GM11168 (cell line): Measurements from ENCODE around the gene ZNF132.

Source experiments
- in situ Hi-C: fragments of 300-500 bp; cut with MboI; formaldehyde crosslinking; loops from one replicate; pipeline ENCODE4 v1.12.0; 2022; ENCODE audit warnings: low sequenced_read_pairs; ENCODE audit not compliant: unreplicated experiment

Gene ZNF132

DNA sequence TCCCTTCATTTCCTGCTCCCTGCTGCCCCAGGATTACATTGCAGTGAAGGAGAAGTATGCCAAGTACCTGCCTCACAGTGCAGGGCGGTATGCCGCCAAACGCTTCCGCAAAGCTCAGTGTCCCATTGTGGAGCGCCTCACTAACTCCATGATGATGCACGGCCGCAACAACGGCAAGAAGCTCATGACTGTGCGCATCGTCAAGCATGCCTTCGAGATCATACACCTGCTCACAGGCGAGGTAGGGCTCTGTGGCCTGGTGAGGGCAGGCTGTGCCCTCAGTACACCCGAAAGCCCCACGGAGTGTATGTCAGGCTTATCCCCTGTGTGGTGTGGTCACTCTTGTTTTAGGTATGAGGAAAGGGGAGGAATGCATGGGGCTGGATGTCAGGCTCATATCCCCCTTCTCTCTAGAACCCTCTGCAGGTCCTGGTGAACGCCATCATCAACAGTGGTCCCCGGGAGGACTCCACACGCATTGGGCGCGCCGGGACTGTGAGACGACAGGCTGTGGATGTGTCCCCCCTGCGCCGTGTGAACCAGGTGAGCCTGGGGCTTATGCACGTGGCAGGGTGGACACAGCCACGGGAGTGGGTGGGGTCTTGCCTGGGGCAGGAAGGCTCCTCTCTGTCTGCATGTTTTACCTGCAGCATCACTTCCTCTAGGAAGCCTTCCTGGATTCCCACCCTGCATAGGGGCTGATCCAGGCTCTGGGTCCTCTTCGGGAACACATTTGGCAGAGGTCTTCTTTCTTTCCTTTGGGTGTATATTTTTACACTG is 46.8 kb downstream of the ZNF132 start:
- in situ Hi-C loops: no loop called here

DNA sequence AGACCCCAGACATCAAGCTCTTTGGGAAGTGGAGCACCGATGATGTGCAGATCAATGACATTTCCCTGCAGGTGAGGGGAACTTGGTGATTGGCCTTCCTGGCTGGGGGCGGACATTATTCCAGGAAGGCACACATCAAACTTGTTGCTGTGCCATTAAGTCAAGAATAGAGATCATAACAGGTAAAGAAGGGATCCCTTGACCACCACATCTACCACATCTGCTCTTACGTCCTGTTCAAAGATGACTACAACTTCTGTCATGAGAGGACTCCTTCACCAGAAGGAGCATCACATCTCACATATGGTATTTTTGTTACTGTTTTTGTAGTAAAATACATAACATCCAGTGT is 51.8 kb downstream of the ZNF132 start:
- in situ Hi-C loops: no loop called here

DNA sequence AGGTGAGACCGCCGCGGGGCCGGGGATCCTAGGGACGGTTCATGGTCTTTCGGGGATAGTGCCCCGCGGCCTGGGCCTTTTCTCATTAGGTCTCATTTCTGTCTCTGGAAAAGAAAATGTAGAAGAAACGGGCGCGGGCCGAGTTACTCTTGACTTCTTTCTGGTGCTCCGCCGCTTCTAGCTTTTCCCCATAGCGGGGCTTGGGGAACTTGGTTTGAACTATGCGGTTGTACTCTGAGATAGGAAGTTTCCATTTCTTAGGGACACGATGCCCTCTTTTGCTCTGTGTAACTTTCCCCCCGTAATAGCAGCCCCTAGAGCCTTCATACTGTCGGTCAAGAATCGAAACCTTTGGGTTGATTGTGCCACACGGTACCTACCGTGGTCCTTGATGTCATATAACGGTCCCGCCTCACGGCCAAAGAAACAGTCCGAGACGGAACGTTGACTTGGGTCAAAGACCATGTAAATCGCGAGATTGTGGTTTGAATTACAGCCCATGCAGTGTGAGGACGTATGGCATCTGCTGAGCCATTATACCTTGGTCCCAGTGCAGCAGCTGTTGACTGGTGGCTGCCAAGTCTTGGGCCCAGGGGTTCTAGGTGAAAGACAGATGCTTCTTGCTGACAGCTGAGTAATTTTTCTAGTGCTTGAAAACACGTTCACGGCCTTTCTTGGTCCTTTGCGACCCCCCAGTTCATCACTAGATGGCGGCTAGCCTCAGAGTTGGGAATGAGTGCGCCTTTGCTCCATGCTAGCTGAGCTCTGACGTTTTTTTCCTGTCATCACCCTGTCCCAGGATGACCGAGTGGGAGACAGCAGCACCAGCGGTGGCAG is 52.4 kb downstream of the ZNF132 start:
- in situ Hi-C loops: no loop called here

DNA sequence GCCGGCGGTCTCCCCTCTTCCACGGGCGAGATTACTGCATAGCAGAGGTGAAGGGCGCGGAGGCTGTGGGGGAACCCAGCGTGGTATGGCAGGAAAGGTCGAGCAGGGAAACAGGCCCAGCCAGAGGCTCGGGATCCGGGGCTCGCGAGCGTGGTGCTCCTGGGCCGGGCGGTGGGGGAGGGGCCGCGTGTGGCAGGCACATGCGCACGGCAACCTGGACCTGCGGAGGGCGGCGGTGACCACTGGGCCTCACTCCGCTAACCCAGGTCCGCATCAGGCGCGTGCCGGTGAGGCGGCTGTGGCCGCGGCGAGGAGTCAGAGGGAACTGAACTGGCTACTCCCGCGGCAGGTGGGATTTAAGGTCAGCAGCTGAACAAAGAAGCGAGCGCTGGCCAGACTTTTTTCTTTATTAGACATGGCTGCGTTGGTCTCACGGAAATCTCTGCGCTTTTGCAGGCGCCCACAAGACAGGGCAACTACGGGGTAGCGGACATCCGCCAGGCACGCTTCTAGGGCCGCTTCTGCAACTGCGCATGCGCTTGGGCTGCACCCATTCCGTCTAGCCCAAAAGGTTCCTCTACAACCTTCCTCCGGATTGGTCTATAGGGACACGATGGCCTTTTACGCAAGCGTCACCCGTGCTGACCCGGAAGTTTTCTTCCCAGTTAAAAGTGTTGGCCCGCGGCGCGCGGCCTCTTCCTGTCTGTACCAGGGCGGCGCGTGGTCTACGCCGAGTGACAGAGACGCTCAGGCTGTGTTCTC is 53.2 kb downstream of the ZNF132 start, which contains the start of gene RPS5:
TSS of gene RPS5 (plus strand) at position 694 of the 762 bp plus-strand sequence. CDS start 869 bp downstream, outside the sequence.
- in situ Hi-C loops: no loop called here

DNA sequence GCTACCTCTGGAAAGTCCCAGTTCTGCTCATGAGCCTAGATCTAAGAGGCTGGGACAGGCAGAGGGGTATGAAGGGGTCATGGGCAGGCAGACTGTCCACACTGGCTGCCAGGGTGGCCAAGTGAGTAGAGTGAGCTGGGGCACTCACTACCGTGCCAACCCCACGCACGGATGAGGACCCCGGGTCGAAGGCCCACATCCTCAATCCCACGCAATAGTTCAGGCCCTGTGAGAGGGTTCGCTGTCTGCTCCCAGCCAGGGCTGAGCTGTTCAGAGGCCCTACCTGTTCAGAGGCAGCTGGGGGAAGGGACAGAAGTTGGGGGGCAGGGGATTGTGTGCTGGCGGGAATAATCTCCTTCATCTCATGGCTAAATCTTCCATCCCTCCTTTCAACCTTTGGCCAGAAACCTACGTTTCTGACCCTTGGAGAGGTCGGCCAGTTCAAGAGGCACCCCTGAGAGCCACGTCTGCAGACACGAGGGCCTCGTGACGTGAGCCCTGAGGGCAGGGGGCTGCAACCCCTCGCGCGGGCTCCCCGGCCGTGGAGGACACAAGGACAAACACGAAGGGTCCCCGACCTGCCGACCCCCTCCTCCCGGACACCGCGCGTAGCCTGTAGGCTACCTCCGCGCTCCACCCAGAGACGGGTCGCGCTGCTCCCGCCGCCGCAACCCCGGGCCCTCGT is 53.9 kb downstream of the ZNF132 start:
- in situ Hi-C loops: no loop called here

DNA sequence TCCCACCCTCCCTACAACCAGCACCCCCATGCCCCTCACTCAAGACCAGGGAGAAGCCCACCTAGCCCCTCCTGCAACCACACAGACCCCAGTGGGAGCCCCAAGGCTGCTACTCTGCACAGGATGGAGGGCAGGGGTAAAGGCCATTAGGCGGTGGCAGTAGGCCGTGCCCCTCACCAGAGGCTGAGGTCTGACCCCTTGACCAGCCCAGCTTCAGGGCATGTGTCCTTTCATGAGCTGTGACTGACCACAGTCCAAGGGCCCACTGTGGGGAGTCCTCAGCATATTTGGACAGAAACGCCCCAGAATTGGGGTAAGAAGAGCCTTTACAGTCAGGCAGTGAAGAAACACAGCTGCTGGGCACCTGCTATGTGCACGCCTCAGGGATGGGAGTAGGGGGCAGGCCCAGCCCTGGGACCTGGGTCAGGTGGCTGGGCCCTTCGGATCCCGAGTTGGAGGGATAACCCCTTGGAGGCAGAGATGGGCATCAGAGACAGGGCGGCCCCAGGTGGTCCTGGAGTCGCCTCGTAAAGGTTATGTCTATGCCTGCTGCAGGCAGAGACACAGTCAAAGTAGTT is 54.6 kb downstream of the ZNF132 start:
- in situ Hi-C loops: no loop called here

DNA sequence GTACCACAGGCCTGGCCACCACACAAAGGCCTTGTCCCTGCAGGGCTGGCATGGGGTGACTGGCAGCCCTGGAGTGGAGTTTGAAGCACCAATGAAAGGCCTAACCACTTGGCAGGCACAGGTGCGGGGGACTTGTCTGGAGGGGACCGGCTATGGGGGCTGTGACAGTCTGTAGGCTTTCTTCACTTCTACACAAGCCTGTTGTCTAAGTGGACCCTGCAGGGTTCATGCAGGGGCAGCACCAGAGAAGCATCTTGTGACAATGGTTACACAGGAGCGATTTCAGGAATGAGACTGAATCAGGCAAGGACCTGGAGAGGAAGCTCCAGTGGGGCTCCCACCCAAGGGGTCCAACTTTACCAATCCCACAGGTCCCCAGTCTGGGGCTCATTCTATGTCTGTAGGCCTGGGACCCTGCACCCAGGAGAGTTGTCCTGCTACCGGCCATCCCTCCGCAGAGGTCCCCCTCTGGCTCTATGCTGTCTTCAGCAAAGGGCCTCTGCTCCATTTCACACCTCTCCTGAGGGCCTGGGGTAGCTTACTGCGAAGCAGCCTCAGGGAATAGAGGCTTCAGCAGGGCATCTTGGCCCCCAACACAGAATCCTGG is 56.9 kb downstream of the ZNF132 start:
- in situ Hi-C loops: no loop called here
